NK-92 (cell line): Measurements from ENCODE around the gene FOSL2.

ENCODE experiments used
- DNase-seq: peaks from one replicate; lab custom pipeline; 2025; ENCODE audit not compliant: unreplicated experiment; lab: John Stamatoyannopoulos, UW

FOSL2 gene

DNA sequence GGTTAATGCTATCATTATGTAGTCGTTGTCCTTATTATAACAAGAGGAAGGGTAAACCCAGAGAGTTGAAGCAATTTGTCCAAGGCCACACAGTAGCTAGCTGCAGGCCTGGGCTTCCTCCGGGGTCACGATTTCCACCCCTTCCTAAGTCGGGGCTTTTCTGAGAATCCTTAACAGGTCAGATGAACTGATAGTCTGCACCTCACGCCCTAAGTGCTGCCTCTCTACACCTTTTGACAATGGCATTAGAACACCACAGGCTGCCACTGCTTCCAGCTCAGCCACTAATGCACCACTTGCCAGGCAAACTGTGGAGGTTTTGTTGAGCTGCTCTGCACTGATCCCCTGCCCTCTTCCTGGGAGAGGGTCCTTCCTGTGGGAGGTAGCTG, 37.7 kb downstream of the FOSL2 start:
- no peak for DNase-seq

GRCh38 chr2:28430788-28431418, 38.2 kb downstream of the FOSL2 start:
- DNase-seq: no peak

- no peak for DNase-seq
Measured at GRCh38 chr2:28431741-28432140, 39.1 kb downstream of the FOSL2 start.

GRCh38 chr2:28432362-28432761, 39.7 kb downstream of the FOSL2 start:
- DNase-seq: no peak

GRCh38 chr2:28433215-28433614, 40.6 kb downstream of the FOSL2 start:
- no peak for DNase-seq

GRCh38 chr2:28433935-28434599, 41.4 kb downstream of the FOSL2 start:
- DNase-seq: no peak

DNA sequence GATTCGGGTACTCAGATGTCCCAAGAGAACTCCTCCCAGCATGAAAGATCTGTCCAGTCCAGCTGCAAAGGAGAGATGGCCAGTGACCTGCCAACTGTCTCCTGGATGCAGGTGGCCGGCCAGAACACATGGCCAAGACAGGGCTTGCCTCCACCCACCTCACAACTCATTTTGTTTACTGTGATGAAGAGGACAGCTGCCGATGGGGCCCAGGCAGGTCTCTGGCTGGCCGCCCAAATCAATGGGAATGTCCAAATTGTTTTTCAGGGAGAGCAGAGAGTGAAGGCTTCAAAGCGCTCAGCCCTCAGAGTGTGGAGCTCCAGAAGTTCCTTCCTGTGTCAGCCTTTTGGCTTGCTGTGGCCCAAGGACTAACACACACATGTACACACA, 41.9 kb downstream of the FOSL2 start:
- DNase-seq: no peak

GRCh38 chr2:28435241-28435640, 42.6 kb downstream of the FOSL2 start:
- no peak for DNase-seq

GRCh38 chr2:28435814-28436351, 43.2 kb downstream of the FOSL2 start:
- no peak for DNase-seq

DNA sequence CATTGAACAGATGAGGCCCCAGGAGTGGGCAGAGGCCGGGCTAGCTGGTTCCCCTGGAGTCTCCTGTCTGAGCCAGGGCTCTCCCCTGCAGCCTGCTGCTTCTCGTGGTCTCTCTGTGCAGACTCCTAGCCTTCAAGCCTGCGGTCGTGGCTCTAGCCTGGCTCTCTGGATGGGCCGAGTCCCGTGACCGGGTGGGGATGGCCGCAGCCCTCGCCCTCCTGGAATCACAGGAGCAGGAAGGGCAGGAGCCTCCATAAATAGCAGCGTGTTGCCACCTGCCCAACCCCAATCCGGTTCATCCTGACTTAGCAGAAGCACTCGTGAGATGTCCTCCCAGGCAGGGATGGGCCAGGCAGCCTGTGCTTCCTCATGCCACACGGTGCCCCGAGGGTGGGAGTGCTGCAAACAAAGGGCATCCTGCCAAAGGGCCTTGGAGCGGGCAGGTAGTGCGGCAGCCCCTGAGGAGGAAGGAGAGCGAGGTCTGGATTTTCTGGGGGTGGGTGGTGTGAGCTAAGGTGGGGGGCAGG, 43.9 kb downstream of the FOSL2 start:
- DNase-seq: no peak

DNA sequence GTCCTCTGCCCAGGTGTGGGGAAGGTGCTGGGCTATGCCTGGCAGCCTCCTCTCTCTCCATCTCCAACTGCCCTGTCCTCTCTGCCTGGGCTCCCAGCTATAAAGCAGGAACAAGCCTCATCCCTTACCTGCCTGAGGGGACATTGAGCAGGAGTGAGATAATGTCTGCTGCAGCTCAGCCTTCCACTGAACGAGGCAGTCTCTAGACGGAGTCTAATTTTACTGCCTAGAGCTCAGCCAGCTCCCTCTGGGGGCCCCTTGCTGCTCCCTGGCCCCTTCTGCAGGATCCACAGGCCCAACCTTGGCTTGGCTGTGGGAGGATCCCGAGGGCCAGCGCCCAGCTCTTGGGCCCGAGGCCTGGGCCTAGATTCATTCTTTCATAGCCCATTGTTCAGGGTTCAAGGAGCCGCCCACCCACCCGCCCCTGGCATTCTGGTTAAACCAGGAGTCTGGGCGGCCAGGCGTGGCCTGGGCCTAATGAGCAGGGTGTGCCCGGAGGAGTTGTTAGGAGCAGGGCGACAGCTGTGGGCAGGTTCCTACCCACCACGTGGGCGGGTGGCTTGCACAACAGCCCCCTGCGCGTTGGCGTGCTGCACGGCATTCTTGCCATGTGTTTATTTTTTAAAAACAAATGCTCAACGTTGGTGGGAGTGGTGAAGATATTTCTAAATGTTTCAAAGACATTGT, 44.6 kb downstream of the FOSL2 start:
- no peak for DNase-seq

DNA sequence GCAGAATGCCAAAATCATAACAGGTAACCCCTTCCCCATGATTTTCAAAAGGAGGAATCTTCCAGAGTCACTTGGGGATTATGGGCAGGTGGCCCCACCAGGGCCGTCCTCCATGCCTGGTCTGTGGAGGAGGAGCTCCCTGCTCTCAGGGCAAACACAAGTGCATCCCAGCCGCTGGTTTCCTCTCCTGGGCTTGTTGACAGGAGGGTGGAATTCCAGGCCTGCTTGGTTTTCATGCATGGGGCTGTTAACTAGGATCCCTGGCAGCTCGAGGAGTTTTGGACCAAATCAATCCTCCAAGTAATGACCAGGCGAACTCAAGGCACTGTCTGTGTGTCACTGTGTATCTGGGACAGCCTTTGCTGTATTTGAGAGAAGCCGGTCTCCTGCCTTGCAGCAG, 45.3 kb downstream of the FOSL2 start:
- no peak for DNase-seq

DNA sequence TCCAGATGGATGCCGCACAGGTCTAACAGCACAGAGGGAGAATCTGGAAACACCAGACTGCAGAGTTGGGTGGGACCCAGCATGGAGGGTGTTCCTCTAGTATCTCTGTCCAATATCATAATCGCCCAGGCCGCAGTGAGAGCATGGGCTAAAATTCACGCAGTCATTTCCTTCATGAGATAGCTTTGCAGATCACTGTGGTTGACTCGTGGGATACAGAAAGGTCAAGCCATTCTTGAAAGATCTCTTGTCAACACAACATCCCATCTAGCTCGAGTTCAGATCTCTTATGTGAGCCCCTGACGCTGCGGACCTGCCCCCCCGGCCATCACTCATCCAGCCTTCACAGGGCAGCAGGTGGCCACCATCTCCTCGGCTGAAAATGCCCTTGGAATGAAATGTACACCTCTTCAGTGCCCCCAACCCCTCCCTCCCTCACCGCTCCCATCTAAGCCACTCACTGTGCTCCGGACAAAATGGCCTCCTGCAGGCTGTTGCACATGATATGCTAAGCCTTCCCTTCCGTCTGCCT, 45.9 kb downstream of the FOSL2 start:
- DNase-seq: no peak

- DNase-seq: no peak
Measured at GRCh38 chr2:28439127-28439526, 46.5 kb downstream of the FOSL2 start.

GRCh38 chr2:28439763-28440162, 47.1 kb downstream of the FOSL2 start:
- no peak for DNase-seq

DNA sequence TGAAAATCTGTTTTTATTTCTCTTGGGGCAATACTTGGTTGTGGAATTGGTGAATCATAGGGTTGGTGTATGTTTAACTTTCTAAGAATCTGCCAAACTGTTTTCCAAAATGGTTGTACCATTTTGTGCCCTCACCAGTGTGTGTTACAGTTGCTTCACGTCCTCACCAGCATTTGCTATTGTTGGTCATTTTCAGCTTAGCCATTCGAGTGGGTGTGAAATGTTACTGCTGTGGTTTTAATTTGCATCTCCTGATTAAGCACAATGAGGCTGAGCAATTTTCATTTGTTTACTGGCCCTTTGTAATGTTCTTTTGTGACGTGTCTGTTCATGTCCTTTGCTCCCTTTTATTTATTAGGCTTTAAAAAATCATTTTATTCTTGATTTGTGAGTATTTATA, 49.7 kb downstream of the FOSL2 start:
- no peak for DNase-seq

DNA sequence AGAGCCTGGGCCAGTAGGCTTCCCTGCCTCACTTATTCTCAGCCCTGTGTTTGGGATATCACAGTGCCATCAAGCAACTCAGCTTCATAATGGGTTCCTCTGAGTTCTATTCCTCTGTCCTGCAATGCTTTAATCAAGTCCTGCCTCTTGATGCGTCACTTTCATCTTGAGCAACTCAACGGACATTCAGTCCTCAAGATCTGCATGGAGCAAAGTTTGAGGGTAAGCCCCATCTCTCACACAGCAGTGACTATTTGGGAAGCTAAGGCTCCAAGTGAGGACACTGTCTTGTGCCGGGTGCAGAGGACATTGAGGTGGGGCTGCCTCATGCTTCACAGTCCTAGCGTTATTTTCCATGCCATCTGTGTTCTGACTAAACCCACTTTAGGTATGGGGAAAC, 52.3 kb downstream of the FOSL2 start:
- DNase-seq: no peak

- no peak for DNase-seq
Measured at GRCh38 chr2:28445448-28446258, 53.0 kb downstream of the FOSL2 start.

- no peak for DNase-seq
Measured at GRCh38 chr2:28446531-28446930, 53.9 kb downstream of the FOSL2 start.

GRCh38 chr2:28447086-28447485, 54.4 kb downstream of the FOSL2 start:
- DNase-seq: no peak
